Measurements from ENCODE around the gene KCNJ1.

Gene KCNJ1

GRCh38 chr11:128881221-128881620 is 14.1 kb upstream of the KCNJ1 start:
- no peak for DNase-seq

- DNase-seq: no peak
Observed at GRCh38 chr11:128879817-128880216, 12.7 kb upstream of the KCNJ1 start.

GRCh38 chr11:128878455-128878854 is 11.4 kb upstream of the KCNJ1 start:
- DNase-seq: no peak

- no peak for DNase-seq
Observed at GRCh38 chr11:128877726-128878125, 10.6 kb upstream of the KCNJ1 start.

GRCh38 chr11:128876133-128876650 is 9.1 kb upstream of the KCNJ1 start:
- no peak for DNase-seq

- no peak for DNase-seq
Observed at GRCh38 chr11:128874427-128874826, 7.3 kb upstream of the KCNJ1 start.

GRCh38 chr11:128872594-128872993 is 5.5 kb upstream of the KCNJ1 start:
- no peak for DNase-seq

GRCh38 chr11:128872094-128872493 is 5.0 kb upstream of the KCNJ1 start:
- DNase-seq: no peak

- no peak for DNase-seq
Observed at GRCh38 chr11:128871168-128871610, 4.1 kb upstream of the KCNJ1 start.

GRCh38 chr11:128868841-128869671 is 2.0 kb upstream of the KCNJ1 start:
- DNase-seq: no peak

- DNase-seq: no peak
Observed at GRCh38 chr11:128865490-128865889, 1.6 kb downstream of the KCNJ1 start.

- DNase-seq: no peak
Observed at GRCh38 chr11:128862908-128863660, 4.0 kb downstream of the KCNJ1 start.

GRCh38 chr11:128862406-128862805 is 4.7 kb downstream of the KCNJ1 start:
- DNase-seq: no peak

GRCh38 chr11:128860571-128861361 is 6.3 kb downstream of the KCNJ1 start:
- no peak for DNase-seq

GRCh38 chr11:128859563-128860441 is 7.3 kb downstream of the KCNJ1 start:
- peak; percentile 61 for DNase-seq

GRCh38 chr11:128857341-128857740 is 9.8 kb downstream of the KCNJ1 start:
- no peak for DNase-seq

GRCh38 chr11:128856241-128856640 is 10.9 kb downstream of the KCNJ1 start:
- no peak for DNase-seq

GRCh38 chr11:128854841-128855240 is 12.3 kb downstream of the KCNJ1 start:
- no peak for DNase-seq

GRCh38 chr11:128853559-128853958 is 13.5 kb downstream of the KCNJ1 start:
- DNase-seq: no peak

- no peak for DNase-seq
Observed at GRCh38 chr11:128852327-128853023, 14.6 kb downstream of the KCNJ1 start.

- DNase-seq: no peak
Observed at GRCh38 chr11:128848815-128849455, 18.2 kb downstream of the KCNJ1 start.
